Esophagus muscularis mucosa (tissue), 3 donors: ENCODE measurements around the gene STX11.

Source experiments
- CTCF ChIP-seq, 3 experiments: fragments of 200-600 bp in 2 of 3; fragments of 450-650 bp in 1 of 3; sonication (generic) in 2 of 3; IDR thresholded peaks; one replicate each; pipeline ENCODE4 v1.5.1; 2017 to 2019; ENCODE audit warnings: antibody characterized with exemption in 3 of 3, mild to moderate bottlenecking in 2 of 3, moderate library complexity in 1 of 3
- EP300 ChIP-seq: sonication (generic); formaldehyde crosslinking; IDR thresholded peaks from one replicate; pipeline ENCODE4 v1.6.1; 2017; ENCODE audit warnings: antibody characterized with exemption

- no peak for TF ChIP-seq EP300
- TF ChIP-seq CTCF (IDR thresholded peaks at IDR 0.05): no peak
Measured at GRCh38 chr6:144149894-144150709, at the start of gene STX11.
